PC-3 (cell line): Measurements from ENCODE around the gene ZNF384.

Experiments used
- CTCF ChIP-seq: fragments of 300-600 bp; sonication (generic); conservative IDR thresholded peaks from 2 replicates; pipeline ENCODE4 v1.5.1; 2017; ENCODE audit warnings: antibody characterized with exemption, low read depth, mild to moderate bottlenecking, low read length
- EZH2 ChIP-seq: fragments of 300-600 bp; sonication (generic); IDR thresholded peaks from one replicate; pipeline ENCODE4 v1.6.1; 2017; ENCODE audit warnings: antibody characterized with exemption, mild to moderate bottlenecking, low read length; ENCODE audit not compliant: unreplicated experiment
- EZH2phosphoT487 ChIP-seq: fragments of 300-600 bp; sonication (generic); IDR thresholded peaks from 2 replicates; pipeline ENCODE4 v1.6.1; 2018; ENCODE audit warnings: mild to moderate bottlenecking, antibody characterized with exemption, low read length, borderline replicate concordance

- TF ChIP-seq CTCF = no peak
- no peak for TF ChIP-seq EZH2
- TF ChIP-seq EZH2phosphoT487 = no peak
These were observed 6.3 kb upstream of the ZNF384 start for GRCh38 chr12:6695313-6696045.
